DOHH2 (cell line): ENCODE measurements around the gene NTRK1.

ENCODE experiments used
- H3F3A ChIP-seq: fragments of 200-600 bp; sonication (generic), shearing (Covaris generic); 2 replicates; pipeline ENCODE4 v1.6.0; 2016; ENCODE audit warnings: antibody characterized with exemption, mild to moderate bottlenecking; ENCODE audit not compliant: control insufficient read depth, insufficient read depth
- H3K27ac ChIP-seq: fragments of 200-600 bp; sonication (generic); 2 replicates; pipeline ENCODE4 v1.5.1; 2014; ENCODE audit warnings: low read depth, mild to moderate bottlenecking, low read length, moderate library complexity
- H3K27me3 ChIP-seq: fragments of 200-600 bp; sonication (generic); 2 replicates; pipeline ENCODE4 v1.6.1; 2014; ENCODE audit warnings: mild to moderate bottlenecking, low read length, mixed read lengths; ENCODE audit not compliant: control insufficient read depth
- H3K36me3 ChIP-seq: fragments of 200-600 bp; sonication (generic); 2 replicates; pipeline ENCODE4 v1.6.1; 2014; ENCODE audit warnings: mild to moderate bottlenecking, low read length, moderate library complexity, mixed read lengths; ENCODE audit not compliant: control insufficient read depth
- H3K4me1 ChIP-seq: fragments of 200-600 bp; sonication (generic); 2 replicates; pipeline ENCODE4 v1.6.1; 2014; ENCODE audit warnings: mild to moderate bottlenecking, low read length, mixed read lengths; ENCODE audit not compliant: control insufficient read depth
- H3K4me2 ChIP-seq: fragments of 200-600 bp; sonication (generic); 2 replicates; pipeline ENCODE4 v1.6.0; 2014; ENCODE audit warnings: mild to moderate bottlenecking, low read length, moderate library complexity
- H3K4me3 ChIP-seq: fragments of 200-600 bp; sonication (generic); 2 replicates; pipeline ENCODE4 v1.5.1; 2014; ENCODE audit warnings: mild to moderate bottlenecking, low read length, mixed read lengths
- H3K79me2 ChIP-seq: fragments of 200-600 bp; sonication (generic); 2 replicates; pipeline ENCODE4 v1.6.1; 2014; ENCODE audit warnings: mild to moderate bottlenecking, low read length, mixed read lengths; ENCODE audit not compliant: control insufficient read depth
- H3K9me2 ChIP-seq: fragments of 200-600 bp; sonication (generic); replicated peaks from 2 replicates; pipeline ENCODE4 v1.6.1; 2014; ENCODE audit warnings: mild to moderate bottlenecking, low read length, mixed read lengths; ENCODE audit not compliant: control insufficient read depth
- H3K9me3 ChIP-seq: fragments of 200-600 bp; sonication (generic); 2 replicates; pipeline ENCODE4 v1.6.1; 2014; ENCODE audit warnings: antibody characterized with exemption, low read length, mixed read lengths; ENCODE audit not compliant: control insufficient read depth, insufficient read depth
- H4K20me1 ChIP-seq: fragments of 200-600 bp; sonication (generic); 2 replicates; pipeline ENCODE4 v1.6.0; 2014; ENCODE audit warnings: low read depth, mild to moderate bottlenecking, antibody characterized with exemption, low read length, moderate library complexity; ENCODE audit not compliant: control insufficient read depth, insufficient read depth
- CTCF ChIP-seq: fragments of 200-600 bp; sonication (generic); IDR thresholded peaks from one replicate; pipeline ENCODE4 v1.5.1; 2014; ENCODE audit warnings: antibody characterized with exemption, mild to moderate bottlenecking, low read depth, low read length; ENCODE audit not compliant: poor library complexity, severe bottlenecking
- EZH2phosphoT487 ChIP-seq: fragments of 200-600 bp; sonication (generic); IDR thresholded peaks from 2 replicates; pipeline ENCODE4 v1.6.1; 2017; ENCODE audit warnings: borderline replicate concordance, mild to moderate bottlenecking, antibody characterized with exemption, low read length, moderate library complexity, mixed read lengths

Gene NTRK1

GRCh38 chr1:156869455-156869854 is 8.8 kb downstream of the NTRK1 start:
- Histone ChIP-seq H3F3A (no peaks in the 10 kb centered on the region), H3K27me3 (no peaks in the 10 kb centered on the region; the same call in 1 of the 2 replicates), H4K20me1 (no peaks in the 10 kb centered on the region), H3K4me3 (no peak overlapping the region), H3K9me2 (no peaks in the 10 kb centered on the region), H3K36me3 (no peaks in the 10 kb centered on the region), H3K4me2 (no peak overlapping the region), H3K27ac (no peak overlapping the region), H3K79me2 (no peaks in the 10 kb centered on the region), H3K9me3 (no peaks in the 10 kb centered on the region), H3K4me1 (no peaks in the 10 kb centered on the region)
- TF ChIP-seq EZH2phosphoT487 (no peak), CTCF (no peak)

DNA sequence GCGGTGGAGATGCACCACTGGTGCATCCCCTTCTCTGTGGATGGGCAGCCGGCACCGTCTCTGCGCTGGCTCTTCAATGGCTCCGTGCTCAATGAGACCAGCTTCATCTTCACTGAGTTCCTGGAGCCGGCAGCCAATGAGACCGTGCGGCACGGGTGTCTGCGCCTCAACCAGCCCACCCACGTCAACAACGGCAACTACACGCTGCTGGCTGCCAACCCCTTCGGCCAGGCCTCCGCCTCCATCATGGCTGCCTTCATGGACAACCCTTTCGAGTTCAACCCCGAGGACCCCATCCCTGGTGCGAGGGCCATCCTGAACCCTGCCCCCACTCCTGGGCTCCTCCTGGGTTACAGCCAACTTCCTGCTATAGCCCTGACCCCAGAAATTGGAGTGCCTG is 13.0 kb downstream of the NTRK1 start:
- no peak for TF ChIP-seq EZH2phosphoT487
- no peak for TF ChIP-seq CTCF
- H3K4me3 ChIP-seq = no peak overlapping the region
- no peak overlapping the region for H3K27ac ChIP-seq
- no peaks in the 10 kb centered on the region for H4K20me1 ChIP-seq
- H3K79me2 ChIP-seq = no peaks in the 10 kb centered on the region
- H3K4me2 ChIP-seq = no peak overlapping the region
- H3K9me2 ChIP-seq = no peaks in the 10 kb centered on the region
- no peaks in the 10 kb centered on the region for H3K36me3 ChIP-seq
- H3K4me1 ChIP-seq = no peaks in the 10 kb centered on the region
- no peaks in the 10 kb centered on the region for H3K9me3 ChIP-seq
- H3F3A ChIP-seq = no peaks in the 10 kb centered on the region
- no peaks in the 10 kb centered on the region for H3K27me3 ChIP-seq

GRCh38 chr1:156874142-156874541 is 13.5 kb downstream of the NTRK1 start:
- Histone ChIP-seq H3K27ac (no peak overlapping the region), H3K27me3 (no peaks in the 10 kb centered on the region), H4K20me1 (no peaks in the 10 kb centered on the region), H3K4me3 (no peak overlapping the region), H3K9me2 (no peaks in the 10 kb centered on the region), H3K36me3 (no peaks in the 10 kb centered on the region), H3F3A (no peaks in the 10 kb centered on the region), H3K4me1 (no peaks in the 10 kb centered on the region), H3K9me3 (no peaks in the 10 kb centered on the region), H3K4me2 (no peak overlapping the region), H3K79me2 (no peaks in the 10 kb centered on the region)
- no peak for TF ChIP-seq EZH2phosphoT487
- no peak for TF ChIP-seq CTCF
